Fibroblast of skin of left quadriceps (primary cell): ENCODE results near the gene DCAF5.

Experiments used
- DNase-seq, 2 experiments: peaks; one replicate each; pipeline ENCODE4 v3.0.0-alpha.2; 2013; ENCODE audit warnings: low read depth in 2 of 2

The DCAF5 gene

DNA sequence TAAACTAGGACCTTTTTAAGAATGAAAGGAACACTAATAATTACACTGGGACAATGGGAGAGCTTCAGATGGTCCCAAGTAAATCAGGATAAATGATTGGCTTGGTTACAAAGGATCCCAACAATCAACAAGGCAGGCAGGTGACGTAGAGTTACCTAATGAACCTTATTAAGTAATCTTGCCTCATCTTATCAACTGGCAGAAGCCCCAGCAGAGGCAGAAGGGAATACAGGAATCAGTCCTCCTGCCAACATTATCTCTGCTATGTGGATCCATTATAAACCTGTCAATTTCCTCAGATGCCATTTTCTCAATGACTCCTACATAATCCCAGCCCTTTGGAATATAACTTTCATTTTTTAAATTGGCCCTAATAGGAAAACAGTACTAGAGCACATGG lies 11.4 kb downstream of the DCAF5 start:
- no peak for DNase-seq

DNA sequence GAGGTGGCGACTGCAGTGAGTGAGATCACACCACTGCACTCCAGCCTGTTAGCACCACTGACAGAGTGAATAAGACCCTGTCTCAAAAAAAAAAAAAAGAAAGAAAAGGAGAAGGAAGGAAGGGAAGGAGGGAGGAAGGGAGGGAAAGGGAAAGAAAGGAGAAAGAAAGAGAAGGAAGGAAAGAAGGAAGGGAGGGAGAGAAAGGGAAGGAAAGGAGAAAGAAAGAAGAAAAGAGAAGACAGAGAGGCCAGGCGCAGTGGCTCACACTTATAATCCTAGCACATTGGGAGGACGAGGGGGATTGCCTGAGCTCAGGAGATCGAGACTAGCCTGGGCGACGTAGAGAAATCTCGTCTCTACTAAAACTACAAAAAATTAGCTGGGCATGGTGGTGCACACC lies 13.2 kb downstream of the DCAF5 start:
- no peak for DNase-seq

DNA sequence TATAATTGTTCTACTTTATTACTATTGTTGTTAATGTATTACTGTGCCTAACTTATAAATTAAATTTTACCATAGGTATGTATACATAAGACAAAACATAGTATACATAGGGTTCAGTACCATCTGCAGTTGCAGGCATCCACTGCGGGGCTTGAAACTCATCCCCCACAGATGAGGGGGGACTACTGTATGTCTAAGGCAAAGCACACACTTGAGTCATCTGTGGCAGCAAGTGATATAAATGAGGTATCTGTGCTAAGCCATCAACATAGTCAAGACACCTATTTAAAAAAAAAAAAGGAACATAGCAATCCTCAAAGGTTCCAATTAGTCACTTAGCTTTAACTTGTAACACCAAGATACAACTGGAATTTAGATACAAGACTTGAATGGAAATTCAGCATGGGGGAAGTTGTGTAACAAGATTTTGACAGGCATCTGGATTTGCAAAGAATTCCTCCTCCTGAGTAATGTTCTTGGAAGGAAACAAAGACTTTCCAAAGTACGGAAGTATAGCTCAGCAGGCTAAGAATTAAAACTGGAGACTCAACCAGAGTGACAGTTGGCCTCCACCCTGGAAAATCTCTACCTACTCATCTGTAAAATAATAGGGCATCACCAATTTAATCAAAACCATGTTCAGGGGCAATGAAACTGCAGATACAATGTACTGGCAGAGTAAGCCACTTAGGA lies 14.9 kb downstream of the DCAF5 start:
- DNase-seq: peak; percentile 29 to 36

DNA sequence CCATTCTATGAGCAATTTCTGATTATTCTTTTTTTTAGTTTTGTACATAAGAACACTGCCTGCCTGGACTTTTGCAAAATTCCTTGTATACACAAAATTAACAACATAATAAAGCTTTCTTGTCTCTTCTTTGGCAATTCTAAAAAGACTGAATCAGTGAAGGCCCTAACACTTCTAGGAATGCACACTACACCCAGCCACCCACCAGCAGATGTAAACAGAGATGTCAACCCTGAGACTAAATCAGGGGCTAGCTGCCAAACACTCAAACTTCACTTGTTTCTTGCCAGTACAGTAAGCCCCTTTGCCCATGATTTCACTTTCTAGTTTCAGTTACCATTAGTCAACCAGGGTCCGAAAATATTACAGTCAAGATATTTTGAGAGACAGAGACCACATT lies 15.5 kb downstream of the DCAF5 start:
- DNase-seq: no peak

DNA sequence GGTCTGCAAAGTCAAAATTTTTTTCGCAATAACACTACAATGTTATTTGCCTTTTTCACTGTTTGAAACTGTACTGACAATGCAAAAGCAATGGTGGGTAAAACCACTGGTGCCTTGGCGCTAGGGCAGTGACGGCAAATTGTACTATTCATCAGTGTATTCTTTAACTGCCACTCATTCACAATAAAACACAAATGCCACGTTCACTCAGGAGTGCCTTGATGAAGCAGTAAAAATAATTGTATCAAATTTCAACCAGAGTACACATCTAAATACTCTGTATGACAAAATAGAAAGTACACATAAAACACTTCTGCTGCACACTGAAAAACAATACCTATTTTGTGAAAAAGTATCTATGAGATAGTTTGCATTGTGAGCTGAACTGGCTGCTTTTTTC lies 17.8 kb downstream of the DCAF5 start:
- DNase-seq: no peak

DNA sequence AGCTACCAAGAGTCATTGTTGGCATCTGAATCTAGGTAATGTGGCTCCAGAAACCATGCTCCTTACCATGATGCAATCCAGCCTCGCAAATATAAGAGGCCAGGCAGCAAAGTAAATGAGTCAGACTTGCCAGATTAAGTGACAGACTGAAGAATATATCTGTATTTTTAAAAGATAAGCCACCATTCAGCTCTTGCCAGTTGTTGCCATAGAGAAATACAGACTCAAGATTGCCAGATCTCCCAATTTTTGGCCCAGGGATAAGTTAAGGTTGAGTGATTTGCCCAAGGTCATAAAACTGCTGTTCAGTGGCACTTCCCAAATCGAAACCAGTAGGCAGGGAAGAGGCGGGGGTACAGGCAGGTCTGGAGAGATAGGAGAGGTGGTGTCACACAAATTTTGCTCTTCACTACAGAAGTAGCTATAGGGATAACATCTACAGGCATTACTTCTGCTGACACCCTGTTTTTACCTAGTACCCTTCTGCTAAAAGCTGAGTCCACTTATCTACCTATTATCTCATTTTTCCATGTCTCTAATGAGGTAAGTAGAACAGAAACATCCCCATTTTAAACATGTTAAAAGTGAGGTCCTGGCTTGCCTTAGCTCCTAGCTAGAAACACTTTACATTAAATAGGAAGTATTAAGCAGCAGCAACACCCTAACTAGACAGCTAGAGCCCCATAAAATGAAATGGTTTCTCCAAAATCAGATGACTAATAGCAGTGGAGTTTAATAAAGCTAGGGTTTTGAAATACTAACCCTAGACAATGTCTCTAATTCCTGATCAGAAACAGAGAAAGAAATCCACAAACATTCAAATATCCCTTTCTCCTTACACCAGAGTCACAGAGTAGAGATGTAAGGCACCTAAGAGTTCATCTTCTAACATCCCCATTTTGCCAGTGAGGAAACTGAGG lies 19.5 kb downstream of the DCAF5 start:
- DNase-seq: peak; percentile 42 to 43

DNA sequence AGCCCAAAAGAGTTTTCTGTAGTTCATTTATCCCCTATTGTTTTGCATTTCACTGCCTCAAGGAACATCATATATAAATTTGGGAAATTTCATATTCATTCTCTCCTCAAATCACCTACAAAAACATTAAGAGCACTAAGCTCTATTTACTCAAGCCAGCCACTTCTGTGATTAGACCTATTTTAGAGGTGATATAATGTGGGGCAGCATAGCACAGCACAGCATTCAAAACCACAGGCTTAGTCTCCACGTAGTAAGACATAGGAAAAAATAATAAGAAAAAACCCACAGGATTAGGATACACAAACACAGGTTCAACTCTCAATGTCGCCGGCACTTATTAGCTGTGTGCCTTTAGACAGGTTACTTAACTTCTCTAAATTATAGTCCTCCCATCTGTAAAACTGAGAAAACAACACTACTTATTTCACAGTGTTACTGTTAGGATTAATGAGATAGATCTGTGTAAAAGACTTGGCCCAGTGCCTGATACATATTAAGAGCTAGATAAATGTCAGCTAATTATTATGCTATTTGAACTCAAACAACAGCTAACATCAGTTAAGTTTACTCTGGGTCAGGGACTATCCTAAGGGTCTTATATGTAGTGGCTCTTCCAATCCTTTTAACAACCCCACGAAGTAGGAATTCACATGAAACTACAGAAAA lies 20.3 kb downstream of the DCAF5 start:
- DNase-seq: no peak

DNA sequence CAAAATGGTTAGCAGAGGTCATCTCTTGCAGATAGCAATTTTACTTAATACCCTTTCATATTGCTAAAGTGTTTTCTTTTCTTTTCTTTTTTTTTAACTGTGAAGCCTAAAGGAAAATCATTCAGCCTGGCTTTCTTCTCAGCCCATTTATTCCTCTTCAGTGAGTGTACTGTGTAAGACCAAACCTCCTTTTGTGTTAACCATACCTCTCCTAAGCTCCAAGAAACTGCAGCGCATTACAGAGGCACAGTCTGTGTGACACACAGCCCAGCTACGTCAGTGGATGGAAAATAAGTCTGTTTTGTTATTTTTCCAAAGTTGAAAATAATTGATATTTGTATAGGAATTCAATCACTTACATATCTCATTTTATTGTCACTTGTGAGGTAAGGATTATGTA lies 21.7 kb downstream of the DCAF5 start:
- DNase-seq: no peak

DNA sequence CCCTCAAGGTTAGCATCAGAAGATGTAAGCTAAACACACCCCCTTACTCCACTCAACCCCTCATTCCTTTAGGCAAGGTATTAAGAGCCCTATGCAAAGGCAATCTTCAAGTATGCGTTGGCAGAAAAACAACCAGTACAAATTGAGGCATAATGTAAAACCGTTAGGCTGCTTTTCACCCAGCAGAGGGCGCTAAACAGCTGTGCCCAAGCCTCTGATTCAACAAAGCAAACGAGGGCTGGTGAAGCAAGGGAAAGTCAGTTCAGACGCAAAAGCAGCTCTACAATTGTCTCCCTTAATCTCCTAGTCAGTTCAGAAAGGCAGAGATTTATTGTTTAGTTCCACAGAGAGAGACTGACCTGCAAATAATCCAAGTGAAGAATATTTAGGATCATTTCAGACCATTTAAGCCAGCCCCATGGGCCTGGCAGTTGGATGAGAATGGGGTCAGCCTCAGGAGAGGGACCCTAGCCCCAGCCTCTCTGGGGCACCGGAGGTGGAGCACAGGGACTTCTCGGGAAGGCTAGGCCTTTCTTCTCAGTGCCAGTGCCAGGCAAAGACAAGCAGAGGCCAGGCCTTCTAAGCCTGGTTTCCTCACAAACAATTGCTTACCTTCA lies 23.5 kb downstream of the DCAF5 start:
- DNase-seq: peak; percentile 66 to 72

DNA sequence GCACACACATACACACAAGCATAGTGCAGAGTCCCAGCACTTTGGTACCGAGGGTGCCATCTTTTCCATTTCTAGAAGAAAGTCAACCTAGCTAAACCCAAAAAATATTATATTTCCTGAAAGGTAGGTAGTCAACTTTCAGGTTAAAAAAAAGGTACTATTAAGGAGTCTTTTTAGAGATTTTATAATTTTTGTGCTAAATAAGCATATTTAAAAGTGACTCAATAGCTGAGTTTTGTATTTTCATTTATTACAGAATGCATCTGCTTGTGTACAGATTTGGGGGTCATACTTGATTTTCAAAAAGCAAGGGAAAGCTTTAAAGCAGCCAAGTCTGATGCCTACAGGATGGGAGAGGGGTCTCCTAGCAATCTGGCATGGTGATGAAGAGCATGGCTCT lies 34.6 kb downstream of the DCAF5 start:
- DNase-seq: no peak

DNA sequence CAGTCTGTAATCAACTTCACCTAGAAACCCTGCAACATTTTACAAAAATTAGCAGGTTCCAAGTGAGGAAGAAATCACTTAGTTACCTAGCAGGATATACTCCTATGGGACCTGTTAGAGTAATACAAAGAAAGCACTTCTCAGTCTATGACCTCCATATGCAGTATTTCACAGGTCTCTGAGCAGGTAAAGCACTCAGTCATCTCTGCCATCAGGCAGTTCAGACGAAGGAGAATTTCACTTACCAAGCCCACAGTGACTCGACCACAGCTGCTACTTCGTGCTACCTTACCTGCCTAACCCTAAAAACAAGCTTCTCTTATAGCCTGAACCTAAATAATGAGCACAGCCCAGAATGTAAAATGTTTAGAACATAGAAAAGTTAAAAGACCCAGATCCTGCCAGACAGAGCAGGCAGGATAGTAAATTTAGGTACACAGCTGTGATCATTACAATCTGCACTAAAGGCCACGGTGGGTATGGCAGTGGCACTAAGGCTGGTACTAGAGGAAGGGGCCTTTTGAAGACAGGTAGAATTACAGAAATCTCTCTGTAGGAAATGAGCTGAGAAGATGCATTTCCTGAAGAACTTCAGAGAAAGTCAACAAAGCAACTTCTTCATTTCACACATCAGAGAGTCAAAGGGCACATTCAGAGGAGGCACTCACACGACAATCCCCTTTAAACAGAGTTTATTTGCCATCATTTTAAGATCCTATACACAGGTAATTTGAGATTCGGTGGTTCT lies 35.7 kb downstream of the DCAF5 start:
- no peak for DNase-seq

DNA sequence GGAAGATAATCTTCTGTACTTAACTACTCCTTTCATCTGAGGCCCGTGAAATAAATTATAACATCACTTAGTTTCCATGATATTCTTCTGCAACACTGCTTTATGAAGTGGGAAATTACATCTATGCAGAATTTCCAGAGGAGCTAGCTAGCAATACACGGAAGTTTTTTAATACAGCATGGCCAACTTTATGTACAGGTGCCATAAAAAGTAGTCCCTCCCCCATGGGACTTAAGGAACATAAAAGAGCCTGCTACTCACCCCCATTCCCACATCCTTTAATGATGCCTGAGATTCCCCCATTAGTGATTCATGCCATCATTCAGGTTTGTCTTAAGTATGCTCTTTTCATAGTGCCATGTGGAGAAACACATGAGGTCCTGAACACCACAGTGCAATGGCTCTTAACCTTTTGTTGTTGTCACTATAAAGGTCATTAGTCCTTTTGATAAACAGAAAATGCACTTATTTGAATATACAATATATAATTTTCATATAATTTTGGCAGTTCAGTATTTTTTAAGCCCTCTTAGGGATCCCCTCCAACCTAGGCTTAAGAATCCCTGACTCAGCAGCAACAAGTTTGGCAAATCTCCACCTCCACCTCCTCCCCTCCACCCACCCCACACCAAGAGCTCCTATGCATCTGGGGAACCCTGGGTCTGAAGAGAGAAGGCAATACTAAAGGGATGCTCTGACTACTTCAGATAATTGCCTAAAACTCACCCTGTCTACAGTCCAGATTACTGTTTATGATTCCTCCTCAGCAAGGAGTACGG lies 37.3 kb downstream of the DCAF5 start:
- no peak for DNase-seq

DNA sequence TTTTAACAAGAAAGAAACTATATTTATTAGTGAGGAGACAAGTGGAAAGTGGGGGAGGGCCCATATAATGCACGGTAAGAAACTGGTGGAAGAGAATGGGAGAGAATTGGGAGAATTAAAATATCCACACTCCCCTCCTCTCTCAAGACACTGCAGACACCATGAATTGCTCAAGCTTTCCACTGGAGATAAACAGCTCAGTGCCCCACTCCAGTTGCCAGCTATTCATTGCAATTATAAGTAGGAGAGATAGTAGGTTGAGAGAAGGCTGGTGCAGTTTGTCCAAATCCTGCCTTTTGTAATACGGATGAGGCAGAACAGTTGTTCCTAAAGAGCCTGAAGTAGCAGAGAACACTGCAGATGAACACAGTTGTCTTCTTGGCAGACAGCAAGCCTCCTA lies 38.2 kb downstream of the DCAF5 start:
- DNase-seq: no peak

DNA sequence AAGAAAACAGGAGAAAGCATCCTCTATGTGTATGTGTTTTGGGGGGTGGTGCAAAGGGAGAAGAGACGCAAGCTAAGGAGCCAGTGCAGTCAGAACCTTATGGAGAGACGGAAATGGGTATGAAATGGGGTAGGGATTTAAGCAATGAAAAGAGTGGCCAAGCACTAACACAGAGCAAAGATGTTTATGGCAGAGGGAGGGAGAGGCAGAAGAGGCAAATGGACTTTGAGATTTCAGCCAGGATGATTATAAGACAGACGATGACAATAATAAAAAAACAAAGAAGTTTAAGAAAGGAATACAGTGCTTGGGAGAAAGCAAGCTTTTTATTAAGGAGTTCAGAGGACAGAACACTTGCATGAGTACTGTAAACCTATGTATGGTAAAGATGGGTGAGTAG lies 44.6 kb downstream of the DCAF5 start:
- no peak for DNase-seq

DNA sequence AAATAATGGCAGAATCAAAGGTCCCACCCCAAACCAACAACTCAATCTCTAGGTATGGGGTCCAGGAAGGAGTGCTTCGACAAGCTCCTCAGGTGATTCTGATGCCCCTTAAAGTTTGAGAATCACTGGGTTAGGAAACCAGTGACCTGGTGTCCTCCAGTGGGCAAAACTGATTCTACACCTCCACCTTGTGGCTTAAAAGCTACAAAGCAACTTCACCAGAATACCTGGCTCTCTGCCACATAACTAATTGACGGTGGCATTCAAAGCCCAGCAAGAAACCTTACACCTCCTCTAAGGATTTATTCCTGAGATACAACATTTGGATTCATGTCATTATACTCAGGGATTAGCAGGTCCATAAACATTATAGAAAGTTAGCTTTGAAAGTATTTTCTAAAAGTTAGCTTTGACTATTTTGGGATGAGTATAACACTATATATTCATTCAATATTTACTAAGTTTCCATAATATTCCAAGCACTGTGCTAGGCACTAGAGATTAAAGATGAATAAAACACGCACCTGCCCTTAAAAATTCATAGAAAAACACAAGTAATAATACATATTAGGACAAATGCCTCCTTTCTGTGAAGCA lies 45.4 kb downstream of the DCAF5 start:
- DNase-seq: peak; percentile 38 to 49

DNA sequence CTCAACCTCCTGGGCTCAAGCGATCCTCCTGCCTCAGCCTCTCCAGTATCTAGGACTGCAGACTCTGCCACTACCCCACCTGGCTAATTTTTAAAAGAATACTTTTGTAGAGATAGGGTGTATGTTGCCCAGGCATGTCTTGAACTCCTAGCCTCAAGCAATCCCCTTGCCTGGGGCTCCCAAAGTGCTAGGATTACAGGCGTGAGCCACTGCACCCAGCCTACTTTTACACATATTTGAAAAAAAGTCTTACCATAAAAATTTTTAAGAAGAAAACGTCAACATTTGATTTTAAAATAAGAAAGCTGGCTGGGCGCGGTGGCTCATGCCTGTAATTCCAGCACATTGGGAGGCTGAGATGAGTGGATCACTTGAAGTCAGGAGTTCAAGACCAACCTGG lies 46.5 kb downstream of the DCAF5 start:
- no peak for DNase-seq

DNA sequence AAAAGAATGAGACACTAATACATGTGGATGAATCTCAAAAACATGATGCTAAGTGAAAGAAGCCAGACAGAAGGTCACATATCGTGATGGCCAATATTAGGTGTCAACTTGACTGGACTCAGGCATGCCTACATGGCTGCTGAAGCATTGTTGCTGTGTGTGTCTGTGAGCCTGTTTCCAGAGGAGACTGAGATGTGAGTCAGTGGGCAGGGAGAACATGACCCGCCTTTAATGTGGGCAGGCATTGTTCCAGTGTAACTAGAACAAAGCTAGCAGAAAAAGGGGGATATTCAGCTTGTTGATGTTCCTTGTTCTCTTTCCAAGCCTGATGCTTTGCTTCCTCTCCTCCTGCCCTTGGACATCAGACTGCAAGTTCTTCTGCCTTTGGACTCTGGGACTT lies 47.6 kb downstream of the DCAF5 start:
- DNase-seq: no peak

DNA sequence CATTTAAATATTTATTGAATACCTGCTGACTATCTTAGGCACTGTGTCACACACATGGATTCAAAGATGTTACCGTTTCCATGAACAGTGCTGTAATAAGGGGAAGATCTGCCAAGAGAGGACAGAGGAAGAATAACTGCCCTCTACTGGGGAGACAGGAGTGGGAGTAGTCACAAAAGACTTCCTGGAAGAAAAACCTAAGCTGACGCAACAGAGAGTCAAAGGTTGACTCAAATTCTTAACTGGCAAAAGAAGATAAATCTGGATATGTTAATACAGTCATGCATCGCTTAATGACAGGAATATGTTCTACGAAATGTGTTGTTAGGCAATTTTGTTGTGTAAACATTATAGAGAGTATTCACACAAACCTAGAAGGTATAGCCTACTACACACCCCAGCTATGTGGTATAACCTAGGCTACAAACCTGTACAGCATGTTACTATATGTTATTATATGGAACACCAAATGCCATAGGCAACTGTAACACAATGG lies 51.5 kb downstream of the DCAF5 start:
- peak; percentile 67 to 69 for DNase-seq

DNA sequence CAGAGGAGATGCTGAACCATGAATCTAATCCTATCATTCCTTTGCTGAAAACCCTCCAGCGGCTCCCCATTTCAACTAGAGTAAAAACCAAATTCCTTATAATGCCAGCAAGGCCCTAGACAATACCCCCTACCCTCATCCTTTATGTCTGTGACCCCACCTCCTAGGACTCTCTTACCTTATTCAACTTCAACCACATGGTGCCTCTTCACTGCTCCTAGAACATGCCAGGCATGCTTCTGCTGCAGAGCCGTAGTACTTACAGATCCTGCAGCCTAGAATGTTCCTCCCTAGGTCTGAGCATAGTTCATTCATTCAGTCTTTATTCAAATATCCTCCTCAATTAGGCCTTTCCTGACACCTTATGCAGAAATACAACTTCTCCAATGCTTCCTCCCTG lies 54.9 kb downstream of the DCAF5 start:
- no peak for DNase-seq
